ENCODE measurements around the gene FLNB.

The FLNB gene

GRCh38 chr3:58218904-58219303 is 210.7 kb downstream of the FLNB start:
- no peak overlapping the region for H3K27ac ChIP-seq
- no peak for DNase-seq (ENCODE audit: low spot score)
- no peak for TF ChIP-seq CTCF (conservative IDR thresholded peaks at IDR 0.05; ENCODE audit: low read depth)
- ChIA-PET POLR2A (ENCODE audit: low non-redundant PET) (no interaction called here), CTCF (no interaction called here)
